ENCODE data around the gene OR2G3.

DNA sequence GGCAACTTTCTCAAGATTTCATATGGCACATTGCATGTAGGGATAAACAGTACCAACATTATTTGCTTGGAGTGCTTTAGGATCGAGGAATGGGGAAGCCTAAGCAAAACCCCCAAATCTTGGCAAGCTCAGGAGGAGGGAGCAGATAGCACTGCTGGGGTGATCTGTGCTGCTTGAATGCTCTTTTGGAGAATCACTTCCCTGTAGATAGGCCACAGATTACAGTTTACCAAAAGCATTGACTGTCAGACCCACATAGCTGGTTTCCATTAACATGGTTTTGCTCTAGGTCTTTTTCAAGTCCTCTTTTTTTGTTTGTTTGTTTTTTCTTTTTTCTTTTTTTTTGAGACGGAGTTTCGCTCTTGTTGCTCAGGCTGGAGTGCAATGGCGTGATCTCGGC, 37.4 kb downstream of the OR2G3 start:
- TF ChIP-seq, protein P1, sequence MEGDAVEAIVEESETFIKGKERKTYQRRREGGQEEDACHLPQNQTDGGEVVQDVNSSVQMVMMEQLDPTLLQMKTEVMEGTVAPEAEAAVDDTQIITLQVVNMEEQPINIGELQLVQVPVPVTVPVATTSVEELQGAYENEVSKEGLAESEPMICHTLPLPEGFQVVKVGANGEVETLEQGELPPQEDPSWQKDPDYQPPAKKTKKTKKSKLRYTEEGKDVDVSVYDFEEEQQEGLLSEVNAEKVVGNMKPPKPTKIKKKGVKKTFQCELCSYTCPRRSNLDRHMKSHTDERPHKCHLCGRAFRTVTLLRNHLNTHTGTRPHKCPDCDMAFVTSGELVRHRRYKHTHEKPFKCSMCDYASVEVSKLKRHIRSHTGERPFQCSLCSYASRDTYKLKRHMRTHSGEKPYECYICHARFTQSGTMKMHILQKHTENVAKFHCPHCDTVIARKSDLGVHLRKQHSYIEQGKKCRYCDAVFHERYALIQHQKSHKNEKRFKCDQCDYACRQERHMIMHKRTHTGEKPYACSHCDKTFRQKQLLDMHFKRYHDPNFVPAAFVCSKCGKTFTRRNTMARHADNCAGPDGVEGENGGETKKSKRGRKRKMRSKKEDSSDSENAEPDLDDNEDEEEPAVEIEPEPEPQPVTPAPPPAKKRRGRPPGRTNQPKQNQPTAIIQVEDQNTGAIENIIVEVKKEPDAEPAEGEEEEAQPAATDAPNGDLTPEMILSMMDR (IDR thresholded peaks at IDR 0.05), result no peak
- no peak for TF ChIP-seq POLR2A (IDR thresholded peaks at IDR 0.05)
